Testis (tissue), 2 donors: ENCODE measurements around the gene SPPL2A.

Experiments
- POLR2A ChIP-seq: fragments of 450-650 bp; IDR thresholded peaks from one replicate; pipeline ENCODE4 v1.6.1; 2017; ENCODE audit warnings: antibody characterized with exemption, mild to moderate bottlenecking, moderate library complexity
- TF ChIP-seq, protein P1 (sequence below), 3 experiments: fragments of 450-650 bp in 2 of 3; fragments of 200-600 bp in 1 of 3; sonication (generic) in 1 of 3; IDR thresholded peaks; one replicate each; pipeline ENCODE4 v1.5.1; 2016 to 2019; ENCODE audit warnings: antibody characterized with exemption in 3 of 3, mild to moderate bottlenecking in 2 of 3, moderate library complexity in 1 of 3

DNA sequence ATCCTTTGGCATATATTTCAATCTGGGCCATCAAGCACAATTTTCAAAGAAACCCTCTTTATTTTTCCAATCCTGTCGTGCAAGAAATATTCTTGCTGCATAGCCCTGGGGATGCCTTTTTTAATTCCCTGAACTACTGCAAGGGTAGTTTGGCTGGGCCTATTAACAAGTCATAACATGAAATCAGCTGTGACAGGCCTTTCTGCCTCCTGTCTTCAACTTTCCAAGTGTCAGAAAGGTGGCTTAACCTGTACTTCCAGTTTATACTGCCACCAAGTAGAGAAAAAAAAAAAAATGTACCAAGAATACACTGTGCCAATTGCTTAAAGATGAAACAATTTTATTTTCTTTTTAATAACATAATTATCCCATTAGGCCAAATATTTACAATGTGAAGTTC, 32.4 kb upstream of the SPPL2A start:
- TF ChIP-seq, protein P1, sequence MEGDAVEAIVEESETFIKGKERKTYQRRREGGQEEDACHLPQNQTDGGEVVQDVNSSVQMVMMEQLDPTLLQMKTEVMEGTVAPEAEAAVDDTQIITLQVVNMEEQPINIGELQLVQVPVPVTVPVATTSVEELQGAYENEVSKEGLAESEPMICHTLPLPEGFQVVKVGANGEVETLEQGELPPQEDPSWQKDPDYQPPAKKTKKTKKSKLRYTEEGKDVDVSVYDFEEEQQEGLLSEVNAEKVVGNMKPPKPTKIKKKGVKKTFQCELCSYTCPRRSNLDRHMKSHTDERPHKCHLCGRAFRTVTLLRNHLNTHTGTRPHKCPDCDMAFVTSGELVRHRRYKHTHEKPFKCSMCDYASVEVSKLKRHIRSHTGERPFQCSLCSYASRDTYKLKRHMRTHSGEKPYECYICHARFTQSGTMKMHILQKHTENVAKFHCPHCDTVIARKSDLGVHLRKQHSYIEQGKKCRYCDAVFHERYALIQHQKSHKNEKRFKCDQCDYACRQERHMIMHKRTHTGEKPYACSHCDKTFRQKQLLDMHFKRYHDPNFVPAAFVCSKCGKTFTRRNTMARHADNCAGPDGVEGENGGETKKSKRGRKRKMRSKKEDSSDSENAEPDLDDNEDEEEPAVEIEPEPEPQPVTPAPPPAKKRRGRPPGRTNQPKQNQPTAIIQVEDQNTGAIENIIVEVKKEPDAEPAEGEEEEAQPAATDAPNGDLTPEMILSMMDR (IDR thresholded peaks at IDR 0.05) = no peak
- no peak for TF ChIP-seq POLR2A
